Esophagus (tissue), 2 donors: ENCODE data around the gene PLAC8. TPM values are rescaled to one million over a fixed set of nuclear protein-coding genes. Genes with fewer than 3 reads are reported as not detected.
"Not testable (repeated sequence)": the region's sequence is repeated elsewhere in the genome, so short reads cannot be mapped to it uniquely, and the experiment has no call there.

Experiments
- H3K27ac ChIP-seq, 2 donors: one replicate each; pipeline ENCODE4 v1.5.1; 2013; ENCODE audit warnings: low read depth in 2 of 2, mild to moderate bottlenecking in 2 of 2, inconsistent platforms in 1 of 2, low read length in 1 of 2, moderate library complexity in 1 of 2
- H3K27me3 ChIP-seq, 2 donors: one replicate each; pipeline ENCODE4 v1.6.1; 2013; ENCODE audit warnings: low read length in 2 of 2, control low read depth in 1 of 2, mild to moderate bottlenecking in 1 of 2; ENCODE audit not compliant: insufficient read depth in 2 of 2, control insufficient read depth in 1 of 2
- H3K36me3 ChIP-seq, 2 donors: one replicate each; pipeline ENCODE4 v1.6.1; 2013; ENCODE audit warnings: low read length in 1 of 2; ENCODE audit not compliant: control insufficient read depth in 2 of 2, insufficient read depth in 2 of 2
- H3K4me1 ChIP-seq, 2 donors: one replicate each; pipeline ENCODE4 v1.6.1; 2013; ENCODE audit warnings: low read length in 1 of 2; ENCODE audit not compliant: control insufficient read depth in 2 of 2, insufficient read depth in 2 of 2
- H3K4me3 ChIP-seq, 2 donors: one replicate each; pipeline ENCODE4 v1.5.1; 2013; ENCODE audit warnings: low read length in 2 of 2, mild to moderate bottlenecking in 2 of 2, low read depth in 1 of 2, moderate library complexity in 1 of 2
- H3K9me3 ChIP-seq, 2 donors: one replicate each; pipeline ENCODE4 v1.6.1; 2013; ENCODE audit warnings: mild to moderate bottlenecking in 2 of 2, low read depth in 1 of 2, low read length in 1 of 2, moderate library complexity in 1 of 2; ENCODE audit not compliant: control insufficient read depth in 2 of 2, insufficient read depth in 1 of 2
- WGBS, 2 donors: extraction: QIAGEN DNeasy Blood & Tissue Kit; methylation state at CpG; one replicate each; pipeline ENCODE4 v1.1.7; 2013; 5-methylcytosine and 5-hydroxymethylcytosine counted together
- polyA plus RNA-seq, 2 donors: library from polyadenylated mRNA; stranded (reverse); fragments of 200-250 nt; gene quantifications; one replicate each; pipeline ENCODE4 v1.2.3, GENCODE V29; 2013
- donor health status: healthy with polysubstance abuse.
- donor health status: Bipolar disorder and iron deficiency.

PLAC8 gene
- 10 to 100 TPM; 49.1 to 88.4 TPM for polyA plus RNA-seq

- Histone ChIP-seq H3K9me3 (no peaks in the 10 kb centered on the region), H3K4me3 (peak within 1 kb of the TSS in 1 of 2 donors; percentile 34), H3K4me1 (peaks cover 0 to 3% of the 10 kb centered on the region in 2 donors), H3K36me3 (no peaks in the 10 kb centered on the region), H3K27ac (peak within 1 kb of the TSS in 1 of 2 donors; percentile 26), H3K27me3 (no peaks in the 10 kb centered on the region)
- WGBS, 2 donors, result 41 to 45% methylated on average over 5 of the region's 5 CpGs
These were observed at the start of gene PLAC8 for GRCh38 chr4:83114576-83114975. TSS of gene PLAC8 (minus strand) at chr4:83114729. CDS start at chr4:83107921, 6,808 bp downstream.

GRCh38 chr4:83153417-83153816, 38.9 kb upstream of the PLAC8 start:
- 66 to 69% methylated on average over 2 of the region's 2 CpGs for WGBS, 2 donors

GRCh38 chr4:83152746-83153145, 38.2 kb upstream of the PLAC8 start:
- Histone ChIP-seq H3K36me3 (no peaks in the 10 kb centered on the region), H3K4me3 (no peak overlapping the region), H3K4me1 (no peaks in the 10 kb centered on the region), H3K9me3 (no peaks in the 10 kb centered on the region), H3K27me3 (no peaks in the 10 kb centered on the region), H3K27ac (no peak overlapping the region)
- 66 to 72% methylated on average over 6 of the region's 6 CpGs for WGBS, 2 donors

More at GRCh38 chr4:83153417-83153816, 38.9 kb upstream of the PLAC8 start:
- Histone ChIP-seq H3K4me3 (no peak overlapping the region), H3K27ac (no peak overlapping the region), H3K4me1 (no peaks in the 10 kb centered on the region), H3K27me3 (no peaks in the 10 kb centered on the region), H3K9me3 (no peaks in the 10 kb centered on the region), H3K36me3 (no peaks in the 10 kb centered on the region)

GRCh38 chr4:83151651-83152050, 37.1 kb upstream of the PLAC8 start:
- Histone ChIP-seq H3K36me3 (no peaks in the 10 kb centered on the region), H3K4me1 (no peaks in the 10 kb centered on the region), H3K27ac (no peak overlapping the region), H3K9me3 (no peaks in the 10 kb centered on the region), H3K27me3 (no peaks in the 10 kb centered on the region), H3K4me3 (no peak overlapping the region)

- Histone ChIP-seq H3K4me1 (no peaks in the 10 kb centered on the region), H3K27ac (no peak overlapping the region), H3K9me3 (no peaks in the 10 kb centered on the region), H3K36me3 (no peaks in the 10 kb centered on the region), H3K27me3 (no peaks in the 10 kb centered on the region), H3K4me3 (no peak overlapping the region)
- 65 to 68% methylated on average over 8 of the region's 8 CpGs for WGBS, 2 donors
These were observed 36.3 kb upstream of the PLAC8 start for GRCh38 chr4:83150653-83151330.

- Histone ChIP-seq H3K27ac (no peak overlapping the region), H3K4me1 (no peaks in the 10 kb centered on the region), H3K27me3 (no peaks in the 10 kb centered on the region), H3K36me3 (no peaks in the 10 kb centered on the region), H3K4me3 (no peak overlapping the region), H3K9me3 (no peaks in the 10 kb centered on the region)
- 65 to 72% methylated on average over 11 of the region's 11 CpGs for WGBS, 2 donors
These were observed 35.5 kb upstream of the PLAC8 start for GRCh38 chr4:83149865-83150652.

- H3K27ac ChIP-seq, result no peak overlapping the region
These were observed 32.3 kb upstream of the PLAC8 start for GRCh38 chr4:83146841-83147240.

GRCh38 chr4:83145776-83146175, 31.2 kb upstream of the PLAC8 start:
- 83 to 85% methylated on average over 5 of the region's 5 CpGs for WGBS, 2 donors
- H3K27ac ChIP-seq, H3K36me3 ChIP-seq, H3K4me3 ChIP-seq, H3K27me3 ChIP-seq, H3K9me3 ChIP-seq, H3K4me1 ChIP-seq: not testable (repeated sequence)

More at GRCh38 chr4:83146841-83147240, 32.3 kb upstream of the PLAC8 start:
- Histone ChIP-seq H3K9me3 (no peaks in the 10 kb centered on the region), H3K27me3 (no peaks in the 10 kb centered on the region), H3K36me3 (no peaks in the 10 kb centered on the region), H3K4me3 (no peak overlapping the region), H3K4me1 (no peaks in the 10 kb centered on the region)
- WGBS, 2 donors, result 88 to 93% methylated on average over 2 of the region's 2 CpGs

GRCh38 chr4:83139514-83140156, 25.1 kb upstream of the PLAC8 start:
- H3K27me3 ChIP-seq, result no peaks in the 10 kb centered on the region
- no peaks in the 10 kb centered on the region for H3K4me1 ChIP-seq
- H3K4me3 ChIP-seq, result no peak overlapping the region
- H3K9me3 ChIP-seq, result no peaks in the 10 kb centered on the region
- no peaks in the 10 kb centered on the region for H3K36me3 ChIP-seq
- no peak overlapping the region for H3K27ac ChIP-seq
- 77 to 84% methylated on average over 3 of the region's 3 CpGs for WGBS, 2 donors
